T47D (cell line): ENCODE measurements around the gene E4F1.
A peak's percentile ranks its signal among the peaks of the same experiment; 100 is the strongest.
"Not testable (repeated sequence)": the region's sequence is repeated elsewhere in the genome, so short reads cannot be mapped to it uniquely, and the experiment has no call there.

Experiments
- DNase-seq, 2 experiments: peaks; one replicate each; pipeline versions ENCODE4 v3.0.0 to v3.0.0-alpha.2; 2011 to 2012; ENCODE audit warnings: low read depth in 1 of 2, low spot score in 1 of 2
- JUND ChIP-seq: IDR thresholded peaks from 2 replicates; pipeline ENCODE4 v1.6.1; 2012; ENCODE audit warnings: low read depth
- in situ Hi-C: cut with HindIII; loops from 2 replicates; pipeline ENCODE4 v1.10.0; 2016; ENCODE audit warnings: low sequenced_read_pairs, low pct_unique_long_range_greater_than_20kb

The E4F1 gene

GRCh38 chr16:2191446-2191706 is 32.0 kb upstream of the E4F1 start:
- in situ Hi-C loops: no loop called here
- TF ChIP-seq JUND: no peak
- no peak for DNase-seq

- DNase-seq: no peak
- in situ Hi-C loops: no loop called here
Measured at GRCh38 chr16:2194166-2194834, 29.1 kb upstream of the E4F1 start.

DNA sequence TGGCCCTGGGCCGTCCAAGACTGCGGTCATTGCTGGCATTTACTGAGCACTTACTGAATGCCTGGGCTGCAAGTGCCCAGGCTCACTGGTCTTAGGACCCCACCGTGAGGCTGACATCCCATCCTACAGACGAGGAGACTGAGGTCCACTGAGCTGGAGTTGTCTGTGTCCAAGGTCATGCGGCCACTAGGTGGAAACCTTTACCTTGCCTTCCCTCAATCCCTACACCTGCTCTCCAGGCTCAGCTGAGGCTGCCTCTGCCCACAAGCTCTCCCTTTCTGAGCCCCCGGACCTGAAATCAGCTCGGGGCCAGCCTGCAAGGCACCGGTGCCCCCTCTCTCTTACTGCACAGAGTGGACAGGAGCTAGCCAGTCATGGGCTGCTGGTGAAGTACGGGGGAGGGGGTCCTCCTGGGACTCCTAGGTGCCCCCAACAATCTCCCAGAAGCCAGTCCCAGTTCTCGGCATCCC is 28.5 kb upstream of the E4F1 start:
- peak; percentile 85 to 93 for DNase-seq
- in situ Hi-C loops: no loop called here
- no peak for TF ChIP-seq JUND

More at GRCh38 chr16:2194166-2194834, 29.1 kb upstream of the E4F1 start:
- TF ChIP-seq JUND: no peak

DNA sequence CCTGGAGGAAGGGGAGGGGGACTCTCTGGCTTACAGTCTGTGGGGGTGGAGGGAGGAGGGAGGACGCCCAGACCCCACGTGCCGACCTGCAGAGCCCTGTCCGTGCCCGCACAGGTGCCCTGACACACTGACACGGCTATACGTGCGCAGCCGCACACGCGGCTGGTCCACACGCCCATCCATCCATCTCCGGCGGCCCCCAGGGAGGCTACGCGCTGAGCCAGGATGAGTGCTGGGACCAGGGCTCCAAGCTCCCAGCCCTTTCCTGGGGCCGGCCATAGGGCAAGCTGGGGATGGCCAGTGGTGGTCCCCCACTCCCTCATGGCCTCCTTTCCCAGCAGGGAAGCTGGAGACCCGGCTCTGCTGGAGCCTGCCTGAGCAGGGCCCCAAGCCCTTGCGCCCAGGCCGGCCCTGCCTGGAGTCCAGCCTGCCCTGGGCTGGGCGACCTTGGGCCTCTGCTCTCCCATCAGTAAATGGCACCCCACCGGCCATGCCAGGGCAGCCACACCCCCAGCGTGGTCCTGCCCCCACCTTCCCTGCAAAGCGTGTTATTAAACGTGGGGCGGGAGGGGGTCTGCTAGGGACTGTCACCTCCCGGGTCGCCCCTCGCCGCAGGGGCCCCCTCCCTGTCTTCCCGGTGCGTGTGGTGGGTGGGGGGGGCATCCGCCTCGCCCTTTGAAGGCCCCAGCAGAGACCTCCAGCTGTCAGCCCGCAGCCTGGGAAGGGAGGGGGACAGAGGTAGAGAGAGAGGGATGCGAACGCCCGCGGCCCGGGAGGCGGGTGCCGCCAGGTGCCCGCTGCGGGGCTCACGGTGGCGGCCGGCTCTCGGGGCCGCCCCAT is 27.8 kb upstream of the E4F1 start:
- no peak for TF ChIP-seq JUND
- DNase-seq: no peak
- in situ Hi-C loops: no loop called here

- TF ChIP-seq JUND: no peak
- in situ Hi-C loops: no loop called here
- DNase-seq: peak; percentile 32 to 51
Measured at GRCh38 chr16:2196162-2196980, 27.0 kb upstream of the E4F1 start, which contains the start of gene CASKIN1. Gene CASKIN1, minus strand, starts transcription at chr16:2196605. Its CDS starts 173 bp downstream, at chr16:2196432.

- in situ Hi-C loops: no loop called here
- no peak for DNase-seq
- TF ChIP-seq JUND: no peak
Measured at GRCh38 chr16:2196981-2197511, 26.3 kb upstream of the E4F1 start.

DNA sequence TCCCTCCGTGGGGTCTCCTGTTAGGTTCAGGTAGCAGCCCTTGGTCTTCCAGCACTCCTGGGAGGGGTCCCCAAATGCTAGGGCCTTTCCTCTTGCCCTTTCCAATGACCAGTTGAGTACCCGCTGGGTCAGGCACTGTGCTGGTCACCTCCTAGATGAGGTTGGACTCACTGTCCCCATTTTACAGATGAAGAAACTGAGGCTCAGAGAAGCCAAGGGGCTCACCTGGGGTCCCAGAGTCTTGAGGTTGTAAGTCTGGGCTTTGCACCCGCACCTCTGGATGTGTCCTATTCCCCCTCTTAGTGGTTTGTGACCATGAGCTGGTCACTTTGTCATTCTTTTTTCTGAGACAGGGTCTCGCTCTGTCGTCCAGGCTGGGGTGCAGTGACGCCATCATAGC is 25.6 kb upstream of the E4F1 start:
- no peak for DNase-seq
- in situ Hi-C loops: no loop called here
- no peak for TF ChIP-seq JUND

DNA sequence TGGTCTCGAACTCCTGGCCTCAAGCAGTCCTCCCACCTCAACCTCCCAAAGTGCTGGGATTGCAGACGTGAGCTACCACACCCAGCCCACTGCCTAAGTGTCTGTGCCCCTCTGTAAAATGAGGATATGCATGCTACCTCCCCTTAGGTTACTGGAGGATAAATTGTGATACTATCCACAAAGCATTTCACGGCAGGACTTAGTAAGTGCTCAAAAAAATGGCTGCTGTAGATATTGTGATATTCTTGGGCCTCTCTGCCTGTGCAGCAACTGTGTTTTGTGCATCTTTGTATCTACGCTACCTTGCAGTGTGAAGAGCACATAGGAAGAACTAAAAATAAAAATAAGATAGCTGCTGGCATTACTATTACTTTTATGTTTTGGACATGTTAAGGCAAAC is 25.1 kb upstream of the E4F1 start:
- no peak for TF ChIP-seq JUND
- no peak for DNase-seq
- in situ Hi-C loops: no loop called here

DNA sequence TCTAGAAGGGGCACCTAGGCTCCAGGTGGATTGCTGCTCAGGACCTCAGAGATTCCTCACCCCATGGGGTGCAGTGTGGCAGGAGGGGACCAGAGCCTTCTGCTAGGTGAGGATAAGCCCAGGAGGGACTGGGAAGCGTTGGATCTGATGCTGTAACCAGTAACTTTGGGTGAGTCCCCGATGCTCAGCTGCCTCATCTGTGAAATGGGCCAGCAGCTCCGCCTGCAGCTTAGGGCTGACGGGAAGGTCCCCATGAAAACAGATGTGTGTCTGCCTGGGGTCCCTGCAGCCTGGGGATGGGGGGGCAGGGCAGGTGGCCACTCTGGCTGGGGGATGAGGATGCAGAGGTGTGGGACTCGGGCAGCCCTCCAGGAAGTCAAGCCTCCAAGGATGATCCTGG is 24.3 kb upstream of the E4F1 start:
- DNase-seq: no peak
- no peak for TF ChIP-seq JUND
- in situ Hi-C loops: no loop called here

DNA sequence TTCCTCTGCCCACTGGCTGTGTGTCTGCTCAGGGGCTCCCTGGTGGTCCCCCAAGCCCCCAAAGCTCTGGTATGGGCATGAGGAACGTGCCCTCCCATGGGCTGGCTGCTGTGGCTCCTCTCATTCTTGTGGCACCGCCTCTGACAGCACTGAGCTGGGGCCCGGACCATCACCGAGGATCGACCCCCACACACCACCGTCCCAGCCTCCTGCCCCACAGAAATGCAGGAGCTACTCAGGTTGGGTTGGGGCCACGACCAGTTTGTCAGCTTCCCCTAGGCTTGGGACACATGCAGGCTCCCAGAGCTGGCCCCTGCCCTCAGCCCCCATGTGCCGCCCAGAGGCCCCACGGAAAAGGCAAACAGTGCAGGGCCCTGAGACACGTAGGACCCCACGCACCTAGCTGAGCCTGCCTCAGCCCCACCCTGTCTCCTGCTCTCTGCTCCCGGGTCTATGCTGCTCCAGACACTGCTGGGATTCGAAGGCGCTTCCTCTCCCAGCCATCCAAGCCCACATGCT is 23.7 kb upstream of the E4F1 start:
- in situ Hi-C loops: no loop called here
- DNase-seq: no peak
- no peak for TF ChIP-seq JUND

GRCh38 chr16:2200313-2200712 is 23.1 kb upstream of the E4F1 start:
- DNase-seq: no peak
- in situ Hi-C loops: no loop called here
- no peak for TF ChIP-seq JUND

GRCh38 chr16:2203119-2203688 is 20.2 kb upstream of the E4F1 start:
- in situ Hi-C loops: not testable (repeated sequence)

More at GRCh38 chr16:2203119-2203688, 20.2 kb upstream of the E4F1 start:
- not testable (repeated sequence) for DNase-seq
